Measurements from ENCODE around the gene PRUNE2.

DNA sequence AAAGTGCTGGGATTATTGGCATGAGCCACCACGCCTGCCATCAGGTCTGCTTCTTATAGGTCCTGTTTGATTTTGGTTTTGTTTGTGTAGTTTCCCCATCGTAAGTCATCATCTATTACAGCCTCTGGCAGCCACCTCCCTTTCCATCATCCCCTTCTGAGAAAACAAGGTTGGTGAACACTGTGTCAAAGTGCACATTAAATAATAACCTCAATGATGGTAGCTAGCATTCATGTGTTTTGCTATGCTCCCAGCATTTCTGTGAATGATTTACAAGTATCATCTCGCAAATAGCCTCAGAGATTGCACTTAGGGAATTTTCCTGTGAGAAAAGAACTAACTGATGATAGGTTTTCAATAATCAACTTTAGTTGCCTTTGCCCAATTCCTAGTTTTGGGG, 9.9 kb downstream of the PRUNE2 start:
- TF ChIP-seq, protein P1, sequence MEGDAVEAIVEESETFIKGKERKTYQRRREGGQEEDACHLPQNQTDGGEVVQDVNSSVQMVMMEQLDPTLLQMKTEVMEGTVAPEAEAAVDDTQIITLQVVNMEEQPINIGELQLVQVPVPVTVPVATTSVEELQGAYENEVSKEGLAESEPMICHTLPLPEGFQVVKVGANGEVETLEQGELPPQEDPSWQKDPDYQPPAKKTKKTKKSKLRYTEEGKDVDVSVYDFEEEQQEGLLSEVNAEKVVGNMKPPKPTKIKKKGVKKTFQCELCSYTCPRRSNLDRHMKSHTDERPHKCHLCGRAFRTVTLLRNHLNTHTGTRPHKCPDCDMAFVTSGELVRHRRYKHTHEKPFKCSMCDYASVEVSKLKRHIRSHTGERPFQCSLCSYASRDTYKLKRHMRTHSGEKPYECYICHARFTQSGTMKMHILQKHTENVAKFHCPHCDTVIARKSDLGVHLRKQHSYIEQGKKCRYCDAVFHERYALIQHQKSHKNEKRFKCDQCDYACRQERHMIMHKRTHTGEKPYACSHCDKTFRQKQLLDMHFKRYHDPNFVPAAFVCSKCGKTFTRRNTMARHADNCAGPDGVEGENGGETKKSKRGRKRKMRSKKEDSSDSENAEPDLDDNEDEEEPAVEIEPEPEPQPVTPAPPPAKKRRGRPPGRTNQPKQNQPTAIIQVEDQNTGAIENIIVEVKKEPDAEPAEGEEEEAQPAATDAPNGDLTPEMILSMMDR (IDR thresholded peaks at IDR 0.05; ENCODE audit: low read depth, low read length, poor library complexity, severe bottlenecking): no peak
- no peak for TF ChIP-seq EZH2phosphoT487 (IDR thresholded peaks at IDR 0.05; ENCODE audit: borderline replicate concordance, low read length)
